BE2C (cell line): ENCODE measurements around the gene NDST1.

Source experiments
- DNase-seq: peaks from one replicate; pipeline ENCODE4 v3.0.0-alpha.2; 2020
- H3K27me3 ChIP-seq: fragments of 250-450 bp; sonication (Bioruptor Pico); 2 replicates; pipeline ENCODE4 v1.5.1; 2020; ENCODE audit warnings: mild to moderate bottlenecking
- H3K36me3 ChIP-seq: fragments of 250-450 bp; sonication (Bioruptor Pico); 2 replicates; pipeline ENCODE4 v1.5.1; 2020; ENCODE audit warnings: mild to moderate bottlenecking
- H3K4me1 ChIP-seq: fragments of 250-450 bp; sonication (Bioruptor Pico); 2 replicates; pipeline ENCODE4 v1.5.1; 2020
- H3K4me3 ChIP-seq: 2 replicates; pipeline ENCODE4 v1.5.1; 2011; ENCODE audit warnings: low read depth, low read length
- H3K9me3 ChIP-seq: fragments of 250-450 bp; sonication (Bioruptor Pico); 2 replicates; pipeline ENCODE4 v1.5.1; 2020
- TF ChIP-seq, protein P1 (sequence below): IDR thresholded peaks from 2 replicates; pipeline ENCODE4 v1.5.1; 2012; ENCODE audit warnings: mild to moderate bottlenecking, low read depth, low read length

NDST1 gene

DNA sequence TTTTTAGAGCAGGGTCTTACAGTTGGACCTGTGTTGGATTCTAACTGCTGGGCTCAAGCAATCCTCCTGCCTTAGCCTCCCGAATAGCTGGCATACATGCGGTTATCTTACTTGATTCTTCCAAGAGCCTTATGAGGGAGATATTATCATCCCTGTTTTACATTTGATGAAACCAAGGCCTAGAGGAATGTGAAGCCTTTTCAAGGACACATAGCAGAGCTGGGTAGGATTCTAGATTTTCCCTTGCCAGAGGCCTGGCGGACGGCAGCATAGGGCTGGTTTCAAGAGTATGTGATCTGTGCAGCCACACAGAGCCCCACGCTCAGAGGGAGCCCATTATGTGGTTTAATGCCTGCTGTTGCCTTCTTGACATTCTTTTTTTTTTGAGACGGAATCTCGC is 24.2 kb downstream of the NDST1 start:
- Histone ChIP-seq H3K36me3 (peaks cover 58% of the 10 kb centered on the region), H3K4me1 (no peaks in the 10 kb centered on the region), H3K27me3 (no peaks in the 10 kb centered on the region), H3K9me3 (no peaks in the 10 kb centered on the region), H3K4me3 (no peak overlapping the region)
- TF ChIP-seq, protein P1, sequence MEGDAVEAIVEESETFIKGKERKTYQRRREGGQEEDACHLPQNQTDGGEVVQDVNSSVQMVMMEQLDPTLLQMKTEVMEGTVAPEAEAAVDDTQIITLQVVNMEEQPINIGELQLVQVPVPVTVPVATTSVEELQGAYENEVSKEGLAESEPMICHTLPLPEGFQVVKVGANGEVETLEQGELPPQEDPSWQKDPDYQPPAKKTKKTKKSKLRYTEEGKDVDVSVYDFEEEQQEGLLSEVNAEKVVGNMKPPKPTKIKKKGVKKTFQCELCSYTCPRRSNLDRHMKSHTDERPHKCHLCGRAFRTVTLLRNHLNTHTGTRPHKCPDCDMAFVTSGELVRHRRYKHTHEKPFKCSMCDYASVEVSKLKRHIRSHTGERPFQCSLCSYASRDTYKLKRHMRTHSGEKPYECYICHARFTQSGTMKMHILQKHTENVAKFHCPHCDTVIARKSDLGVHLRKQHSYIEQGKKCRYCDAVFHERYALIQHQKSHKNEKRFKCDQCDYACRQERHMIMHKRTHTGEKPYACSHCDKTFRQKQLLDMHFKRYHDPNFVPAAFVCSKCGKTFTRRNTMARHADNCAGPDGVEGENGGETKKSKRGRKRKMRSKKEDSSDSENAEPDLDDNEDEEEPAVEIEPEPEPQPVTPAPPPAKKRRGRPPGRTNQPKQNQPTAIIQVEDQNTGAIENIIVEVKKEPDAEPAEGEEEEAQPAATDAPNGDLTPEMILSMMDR, result no peak
- no peak for DNase-seq

DNA sequence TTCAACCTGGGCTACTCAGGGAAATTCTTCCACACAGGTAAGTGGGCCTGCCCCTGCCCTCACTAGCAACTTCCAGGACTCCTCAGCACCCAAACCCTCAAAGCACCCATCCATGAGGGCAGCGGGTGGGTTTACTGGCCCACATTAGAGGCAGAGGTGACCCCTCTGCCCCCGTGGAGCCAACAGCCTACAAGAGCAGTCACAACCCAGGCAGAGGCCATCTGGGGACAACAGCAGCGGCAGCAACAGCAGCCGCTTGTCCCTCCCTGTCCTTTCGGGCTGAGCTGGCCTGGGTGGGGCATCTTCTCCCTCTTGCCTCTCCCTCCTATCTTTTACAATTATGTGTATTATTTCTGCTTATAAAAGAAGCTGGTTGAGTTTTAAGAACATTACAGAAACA is 25.1 kb downstream of the NDST1 start:
- no peak for DNase-seq
- no peak overlapping the region for H3K4me3 ChIP-seq
- no peaks in the 10 kb centered on the region for H3K4me1 ChIP-seq
- H3K36me3 ChIP-seq, result peaks cover 52% of the 10 kb centered on the region
- H3K27me3 ChIP-seq, result no peaks in the 10 kb centered on the region
- TF ChIP-seq, protein P1, result no peak
- H3K9me3 ChIP-seq, result no peaks in the 10 kb centered on the region

DNA sequence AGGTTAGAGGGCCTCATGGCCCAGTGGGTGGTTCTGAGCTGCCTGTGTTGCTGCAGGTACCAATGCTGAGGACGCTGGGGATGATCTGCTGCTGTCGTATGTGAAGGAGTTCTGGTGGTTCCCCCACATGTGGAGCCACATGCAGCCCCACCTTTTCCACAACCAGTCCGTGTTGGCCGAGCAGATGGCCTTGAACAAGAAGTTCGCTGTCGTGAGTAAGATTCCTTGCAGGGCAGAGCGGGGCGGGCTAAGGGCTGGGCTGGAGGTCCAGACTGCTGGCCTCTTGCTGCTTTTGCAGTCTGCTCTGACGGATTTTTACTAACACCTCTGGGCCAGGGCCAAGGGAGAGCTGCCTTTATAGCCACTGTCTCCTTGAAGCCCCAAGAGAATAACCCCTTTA is 26.9 kb downstream of the NDST1 start:
- no peak overlapping the region for H3K4me3 ChIP-seq
- peaks cover 61% of the 10 kb centered on the region for H3K36me3 ChIP-seq
- H3K9me3 ChIP-seq, result no peaks in the 10 kb centered on the region
- no peaks in the 10 kb centered on the region for H3K4me1 ChIP-seq
- TF ChIP-seq, protein P1, result no peak
- H3K27me3 ChIP-seq, result no peaks in the 10 kb centered on the region
- DNase-seq, result no peak

DNA sequence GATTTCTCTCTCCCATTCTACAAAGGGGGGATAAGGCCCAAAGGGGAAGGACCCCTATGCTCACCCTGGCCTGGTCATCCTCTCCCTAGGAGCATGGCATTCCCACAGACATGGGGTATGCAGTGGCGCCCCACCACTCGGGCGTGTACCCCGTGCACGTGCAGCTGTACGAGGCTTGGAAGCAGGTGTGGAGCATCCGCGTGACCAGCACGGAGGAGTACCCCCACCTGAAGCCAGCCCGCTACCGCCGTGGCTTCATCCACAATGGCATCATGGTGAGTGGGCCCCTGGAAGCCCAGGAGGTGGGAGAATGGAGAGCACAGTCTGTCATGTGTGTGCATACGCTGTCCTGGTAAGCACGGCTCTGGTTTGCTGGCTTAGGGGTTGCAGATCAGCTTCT is 27.7 kb downstream of the NDST1 start:
- DNase-seq, result no peak
- Histone ChIP-seq H3K4me1 (no peaks in the 10 kb centered on the region), H3K9me3 (no peaks in the 10 kb centered on the region), H3K27me3 (no peaks in the 10 kb centered on the region), H3K36me3 (peaks cover 69% of the 10 kb centered on the region), H3K4me3 (no peak overlapping the region)
- TF ChIP-seq, protein P1, result no peak

DNA sequence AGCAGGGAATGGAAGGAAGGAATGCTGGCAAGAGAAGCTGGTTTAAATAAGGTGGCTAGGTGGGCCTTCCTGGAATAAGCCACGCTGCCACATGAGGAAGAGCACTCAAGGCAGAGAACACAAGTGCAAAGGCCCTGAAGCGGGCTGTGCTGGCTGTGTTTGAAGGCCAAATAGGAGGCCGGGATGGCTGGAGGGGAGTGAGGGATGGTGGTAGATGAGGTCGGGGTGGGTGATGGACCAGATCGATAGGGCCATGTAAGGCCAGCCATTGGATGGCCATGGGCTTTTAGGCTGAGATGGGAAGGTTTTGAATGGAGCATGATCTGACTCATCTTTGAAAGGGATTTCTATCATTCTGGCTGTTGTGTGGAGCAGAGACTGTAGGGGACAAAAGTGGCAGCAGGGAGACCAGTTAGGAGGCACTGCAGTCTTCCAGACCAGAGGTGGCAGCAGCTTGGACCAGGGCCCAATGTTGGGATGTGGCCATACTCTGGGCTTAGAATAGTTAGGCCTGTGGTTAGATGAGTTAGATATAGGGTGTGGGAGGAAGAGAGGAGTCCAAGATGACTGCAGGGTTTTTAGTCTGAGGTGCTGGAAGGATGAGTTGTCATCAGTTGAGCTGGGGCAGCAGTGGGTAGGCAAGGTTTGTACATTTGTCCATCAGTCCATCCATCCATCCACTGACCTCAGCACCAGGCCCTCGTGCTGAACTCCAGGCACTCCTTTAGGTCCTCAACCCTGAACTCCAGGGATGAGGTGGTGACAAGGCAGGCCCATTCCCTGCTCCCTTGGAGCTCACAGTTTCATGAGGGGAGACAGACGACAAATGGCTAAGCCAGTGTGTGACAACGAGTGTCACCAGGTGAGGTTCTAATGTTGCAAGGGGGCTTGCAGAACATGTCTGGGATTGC is 30.3 kb downstream of the NDST1 start:
- no peaks in the 10 kb centered on the region for H3K9me3 ChIP-seq
- TF ChIP-seq, protein P1, result no peak
- H3K27me3 ChIP-seq, result no peaks in the 10 kb centered on the region
- no peaks in the 10 kb centered on the region for H3K4me1 ChIP-seq
- H3K36me3 ChIP-seq, result peaks cover 61% of the 10 kb centered on the region
- no peak for DNase-seq
- H3K4me3 ChIP-seq, result no peak overlapping the region

DNA sequence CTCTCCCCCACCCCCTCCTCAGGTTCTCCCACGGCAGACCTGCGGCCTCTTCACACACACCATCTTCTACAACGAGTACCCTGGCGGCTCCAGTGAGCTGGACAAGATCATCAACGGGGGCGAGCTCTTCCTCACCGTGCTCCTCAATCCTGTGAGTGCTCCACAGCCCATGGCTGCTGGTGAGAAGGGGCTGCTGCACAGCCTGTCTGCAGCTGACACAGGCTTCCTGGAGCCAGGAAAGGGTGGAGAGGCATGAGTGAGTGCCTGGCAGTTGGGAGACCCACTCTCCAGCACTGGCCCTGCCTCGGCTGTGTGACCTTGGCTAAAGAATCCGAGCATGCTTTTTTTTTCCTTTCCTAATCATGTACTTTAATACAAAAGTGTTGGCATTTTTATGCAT is 31.3 kb downstream of the NDST1 start:
- H3K9me3 ChIP-seq, result no peaks in the 10 kb centered on the region
- H3K4me1 ChIP-seq, result no peaks in the 10 kb centered on the region
- TF ChIP-seq, protein P1, result no peak
- H3K36me3 ChIP-seq, result peaks cover 53% of the 10 kb centered on the region
- no peak for DNase-seq
- no peak overlapping the region for H3K4me3 ChIP-seq
- no peaks in the 10 kb centered on the region for H3K27me3 ChIP-seq
